ACC112 (cell line): ENCODE results near the gene TMPRSS11D.
A peak's percentile ranks its signal among the peaks of the same experiment; 100 is the strongest.

ENCODE experiments used
- H2AFZ ChIP-seq: fragments of 200-600 bp; sonication (generic); one replicate; pipeline ENCODE4 v1.6.0; 2017; ENCODE audit warnings: antibody characterized with exemption, low read length; ENCODE audit not compliant: unreplicated experiment
- H3K27ac ChIP-seq: fragments of 200-600 bp; sonication (generic); 2 replicates; pipeline ENCODE4 v1.5.1; 2014; ENCODE audit warnings: low read depth, mild to moderate bottlenecking, antibody characterized with exemption, low read length, moderate library complexity
- H3K27me3 ChIP-seq: fragments of 200-600 bp; sonication (generic); 2 replicates; pipeline ENCODE4 v1.6.1; 2014; ENCODE audit warnings: mild to moderate bottlenecking, antibody characterized with exemption, low read length, moderate library complexity, mixed read lengths; ENCODE audit not compliant: insufficient read depth
- H3K36me3 ChIP-seq: fragments of 200-600 bp; sonication (generic); 2 replicates; pipeline ENCODE4 v1.6.1; 2016; ENCODE audit warnings: mild to moderate bottlenecking, antibody characterized with exemption, low read length, moderate library complexity, mixed read lengths; ENCODE audit not compliant: insufficient read depth
- H3K4me1 ChIP-seq: fragments of 200-600 bp; sonication (generic); one replicate; pipeline ENCODE4 v1.6.1; 2016; ENCODE audit warnings: low read length, mixed read lengths; ENCODE audit not compliant: insufficient read depth, unreplicated experiment, control insufficient read depth
- H3K4me3 ChIP-seq: fragments of 200-600 bp; sonication (generic); 2 replicates; pipeline ENCODE4 v1.5.1; 2014; ENCODE audit warnings: mild to moderate bottlenecking, low read depth, low read length
- H3K79me2 ChIP-seq: fragments of 200-600 bp; sonication (generic); one replicate; pipeline ENCODE4 v1.6.0; 2016; ENCODE audit warnings: low read length; ENCODE audit not compliant: control insufficient read depth, unreplicated experiment, insufficient read depth

Gene TMPRSS11D, protein sequence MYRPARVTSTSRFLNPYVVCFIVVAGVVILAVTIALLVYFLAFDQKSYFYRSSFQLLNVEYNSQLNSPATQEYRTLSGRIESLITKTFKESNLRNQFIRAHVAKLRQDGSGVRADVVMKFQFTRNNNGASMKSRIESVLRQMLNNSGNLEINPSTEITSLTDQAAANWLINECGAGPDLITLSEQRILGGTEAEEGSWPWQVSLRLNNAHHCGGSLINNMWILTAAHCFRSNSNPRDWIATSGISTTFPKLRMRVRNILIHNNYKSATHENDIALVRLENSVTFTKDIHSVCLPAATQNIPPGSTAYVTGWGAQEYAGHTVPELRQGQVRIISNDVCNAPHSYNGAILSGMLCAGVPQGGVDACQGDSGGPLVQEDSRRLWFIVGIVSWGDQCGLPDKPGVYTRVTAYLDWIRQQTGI

DNA sequence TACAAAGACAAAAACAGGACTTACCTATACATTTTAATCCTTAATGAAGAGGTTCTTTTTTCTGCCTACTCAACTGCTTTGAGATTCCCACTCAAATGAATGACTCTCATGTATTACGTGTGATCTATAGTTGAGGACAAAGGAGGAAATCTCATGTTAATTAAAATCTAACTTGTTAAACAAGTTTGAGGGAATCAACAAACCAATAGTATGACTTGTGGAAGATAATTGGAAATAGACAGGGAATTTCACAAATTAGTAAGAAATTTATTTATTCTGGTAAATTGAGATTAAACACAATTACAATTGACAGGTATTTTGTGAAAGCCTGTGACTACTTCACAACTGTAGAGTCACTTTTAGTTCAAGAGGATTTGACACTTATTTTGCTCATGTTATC, at the start of gene TMPRSS11D:
TMPRSS11D (minus strand) TSS at position 101 of the 400 bp plus-strand sequence; CDS start at position 32, 69 bp downstream.
- Histone ChIP-seq H3K4me1 (peaks cover 16% of the 10 kb centered on the region), H3K79me2 (no peaks in the 10 kb centered on the region), H3K4me3 (no peak within 1 kb of the TSS), H3K36me3 (no peaks in the 10 kb centered on the region), H3K27me3 (no peaks in the 10 kb centered on the region), H2AFZ (peak within 1 kb of the TSS; percentile 3), H3K27ac (no peak within 1 kb of the TSS)

DNA sequence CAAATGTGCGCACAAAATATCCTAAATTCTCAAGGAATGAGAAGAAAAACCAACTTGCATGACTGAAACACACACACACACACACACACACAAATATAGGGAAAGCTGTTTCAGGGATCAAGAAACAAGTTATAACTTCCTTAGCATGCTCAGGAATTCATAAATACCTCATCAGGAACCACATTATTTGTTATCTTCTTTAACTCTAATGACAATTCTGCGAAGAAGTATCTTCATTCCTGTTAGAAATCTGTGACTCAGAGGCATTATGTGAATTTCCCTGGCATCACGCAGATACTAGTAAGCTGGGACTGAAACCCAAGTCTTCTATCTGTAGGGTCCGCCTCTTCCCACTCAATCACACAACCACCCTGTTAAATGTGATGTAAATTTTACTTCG, 49.2 kb upstream of the TMPRSS11D start:
- no peak overlapping the region for H3K4me3 ChIP-seq
- H3K4me1 ChIP-seq: peaks cover 8% of the 10 kb centered on the region
- H3K79me2 ChIP-seq: no peaks in the 10 kb centered on the region
- H3K27me3 ChIP-seq: peaks cover 45% of the 10 kb centered on the region
- H2AFZ ChIP-seq: no peak overlapping the region
- H3K27ac ChIP-seq: no peak overlapping the region
- no peaks in the 10 kb centered on the region for H3K36me3 ChIP-seq

DNA sequence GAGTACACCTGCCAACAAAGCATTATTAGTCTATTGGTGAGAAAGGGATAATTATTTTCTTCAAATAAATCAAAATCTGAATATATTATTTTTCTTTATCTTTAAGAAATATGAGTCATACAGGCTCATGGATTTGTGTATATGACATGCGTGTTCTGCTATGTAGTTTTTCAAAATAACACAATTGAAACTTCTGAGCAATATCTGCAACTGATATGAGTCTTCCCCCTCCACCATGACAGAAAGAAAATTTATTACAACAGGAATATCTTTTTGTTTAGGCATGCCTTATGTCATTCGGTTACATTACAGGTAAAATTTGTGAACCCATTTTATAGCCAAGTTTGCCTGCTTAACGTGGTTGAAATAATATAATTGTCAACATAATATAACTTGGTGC, 47.5 kb upstream of the TMPRSS11D start:
- H3K27ac ChIP-seq: no peak overlapping the region
- peaks cover 8% of the 10 kb centered on the region for H3K4me1 ChIP-seq
- no peaks in the 10 kb centered on the region for H3K36me3 ChIP-seq
- no peaks in the 10 kb centered on the region for H3K79me2 ChIP-seq
- no peak overlapping the region for H2AFZ ChIP-seq
- H3K27me3 ChIP-seq: peaks cover 46% of the 10 kb centered on the region
- no peak overlapping the region for H3K4me3 ChIP-seq

DNA sequence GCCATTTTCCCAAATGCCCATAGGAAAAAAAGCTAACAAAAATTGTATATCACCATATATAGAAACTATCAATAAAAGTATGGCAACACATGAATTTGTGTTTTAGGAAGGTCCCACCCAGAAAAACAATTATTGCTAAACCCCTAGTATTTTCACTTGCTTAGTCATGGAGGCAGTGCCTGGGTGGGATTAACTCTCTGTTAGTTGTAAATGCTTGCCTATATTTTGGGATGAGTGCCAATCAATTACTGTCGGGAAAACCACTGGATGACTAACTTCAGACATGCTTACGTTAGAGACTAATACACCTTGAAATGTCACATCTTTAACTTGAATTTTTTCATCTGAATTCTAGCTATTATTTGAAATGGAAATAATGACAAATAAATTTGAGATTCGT, 45.6 kb upstream of the TMPRSS11D start:
- Histone ChIP-seq H3K4me1 (peaks cover 8% of the 10 kb centered on the region), H3K79me2 (no peaks in the 10 kb centered on the region), H2AFZ (no peak overlapping the region), H3K4me3 (no peak overlapping the region), H3K36me3 (no peaks in the 10 kb centered on the region), H3K27ac (no peak overlapping the region), H3K27me3 (peaks cover 43% of the 10 kb centered on the region)

DNA sequence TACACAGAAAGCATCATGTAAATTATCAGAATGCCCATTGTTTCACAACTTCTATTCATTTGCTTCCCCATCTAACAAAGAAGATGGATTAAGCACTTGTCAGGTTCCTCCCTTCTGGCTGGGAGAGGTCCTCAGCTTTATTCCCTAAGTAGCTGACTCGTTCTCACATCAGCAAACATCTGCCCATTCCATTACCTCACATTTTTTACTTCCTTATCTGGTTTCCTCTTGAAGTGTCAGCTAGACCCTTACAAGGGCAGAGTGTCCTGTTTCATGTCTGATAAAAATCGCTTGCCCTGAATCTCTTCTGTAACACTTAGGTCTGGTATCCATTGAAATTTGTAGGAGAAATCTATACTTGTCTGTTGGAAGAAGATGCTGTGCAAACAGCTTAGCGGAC, 44.7 kb upstream of the TMPRSS11D start:
- Histone ChIP-seq H3K79me2 (no peaks in the 10 kb centered on the region), H3K36me3 (no peaks in the 10 kb centered on the region), H3K27ac (no peak overlapping the region), H3K4me1 (peaks cover 8% of the 10 kb centered on the region), H2AFZ (no peak overlapping the region), H3K4me3 (no peak overlapping the region), H3K27me3 (peaks cover 34% of the 10 kb centered on the region)

DNA sequence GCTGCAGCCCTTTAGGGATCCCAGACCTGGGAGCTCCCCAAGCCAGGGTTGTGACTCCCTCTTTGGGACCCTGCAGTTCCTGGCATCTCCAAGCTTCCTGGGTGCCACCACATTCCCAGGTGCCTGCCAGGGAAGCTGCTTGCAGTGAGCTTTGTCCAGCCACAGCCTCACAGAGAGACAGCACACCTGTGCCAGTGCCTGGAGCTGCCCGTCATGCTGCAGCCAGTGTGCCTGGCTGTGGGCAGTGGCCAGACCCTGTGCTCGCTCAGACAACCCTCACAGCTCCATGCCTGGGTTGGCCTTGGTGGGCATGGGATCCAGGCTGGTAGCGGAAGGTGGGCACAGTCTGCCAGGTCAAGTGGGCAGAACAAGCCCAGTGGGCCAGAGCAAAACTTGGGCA, 43.4 kb upstream of the TMPRSS11D start:
- Histone ChIP-seq H3K4me1 (peaks cover 8% of the 10 kb centered on the region), H3K4me3 (no peak overlapping the region), H3K79me2 (no peaks in the 10 kb centered on the region), H3K36me3 (no peaks in the 10 kb centered on the region), H3K27me3 (peaks cover 21% of the 10 kb centered on the region; the same call in 1 of the 2 replicates), H3K27ac (no peak overlapping the region), H2AFZ (no peak overlapping the region)

DNA sequence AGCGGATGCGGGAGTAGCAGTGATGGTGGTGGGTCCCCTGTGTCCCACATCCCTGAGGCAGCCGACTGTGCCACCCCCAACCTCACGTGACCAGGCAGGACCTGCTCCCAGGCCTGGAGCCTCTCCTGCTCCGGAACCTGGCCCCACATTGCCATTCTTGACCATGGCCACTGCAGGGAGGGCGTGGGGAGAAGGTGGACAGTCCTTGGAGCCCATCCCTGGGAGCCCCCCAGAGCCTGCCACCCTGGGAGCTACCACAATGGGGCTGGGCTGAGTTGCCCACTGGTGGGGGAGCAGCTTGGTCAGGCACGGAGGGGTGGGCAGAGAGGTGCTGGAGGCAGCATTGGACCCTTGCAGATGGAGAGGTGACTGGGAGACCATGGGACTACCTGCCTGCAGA, 42.7 kb upstream of the TMPRSS11D start:
- no peak overlapping the region for H3K4me3 ChIP-seq
- H3K4me1 ChIP-seq: peaks cover 8% of the 10 kb centered on the region
- no peak overlapping the region for H3K27ac ChIP-seq
- H3K27me3 ChIP-seq: peaks cover 19% of the 10 kb centered on the region; the same call in 1 of the 2 replicates
- H3K79me2 ChIP-seq: no peaks in the 10 kb centered on the region
- H2AFZ ChIP-seq: no peak overlapping the region
- no peaks in the 10 kb centered on the region for H3K36me3 ChIP-seq

DNA sequence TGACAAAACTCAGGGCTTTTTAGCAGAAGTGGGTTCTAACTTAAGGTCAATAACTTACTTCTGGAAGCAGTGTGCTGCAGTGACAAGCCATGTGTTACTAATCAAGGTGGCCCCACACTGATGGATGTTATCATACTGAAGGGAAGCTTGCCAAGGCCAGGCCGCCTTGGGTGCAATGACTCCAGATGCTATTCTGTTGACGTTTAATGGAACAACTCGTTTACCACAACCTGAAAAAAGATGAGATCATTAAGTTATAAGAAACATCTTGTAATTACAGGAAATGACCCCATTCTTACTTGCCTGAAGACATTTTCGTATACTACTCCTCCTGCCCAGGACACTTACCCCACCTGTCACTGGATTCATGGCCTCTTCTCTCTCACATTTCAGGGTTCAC, 38.9 kb upstream of the TMPRSS11D start:
- Histone ChIP-seq H3K27me3 (peaks cover 25% of the 10 kb centered on the region), H3K27ac (no peak overlapping the region), H3K36me3 (no peaks in the 10 kb centered on the region), H3K79me2 (no peaks in the 10 kb centered on the region), H3K4me3 (no peak overlapping the region), H3K4me1 (no peaks in the 10 kb centered on the region), H2AFZ (no peak overlapping the region)

DNA sequence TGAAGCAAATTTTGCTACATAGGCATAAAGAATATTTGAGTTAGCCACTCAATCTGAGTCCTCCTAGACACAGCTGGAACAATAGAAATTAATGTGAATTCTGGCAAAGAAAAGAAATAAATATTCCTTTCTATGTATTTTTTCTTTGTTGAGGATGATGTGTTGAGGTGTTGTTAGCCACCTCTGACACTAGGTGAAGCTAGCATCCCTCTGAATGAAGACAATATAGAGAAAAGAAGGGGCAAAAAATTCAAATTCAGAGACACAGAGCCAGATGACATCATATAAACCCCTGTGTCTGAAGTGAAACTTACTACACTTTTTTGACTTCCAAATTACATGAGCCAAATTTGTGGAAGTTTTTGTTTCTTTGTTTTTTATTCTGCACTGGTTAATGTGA, 34.6 kb upstream of the TMPRSS11D start:
- Histone ChIP-seq H3K79me2 (no peaks in the 10 kb centered on the region), H3K27ac (no peak overlapping the region), H3K36me3 (no peaks in the 10 kb centered on the region), H2AFZ (no peak overlapping the region), H3K4me3 (no peak overlapping the region), H3K4me1 (no peaks in the 10 kb centered on the region), H3K27me3 (peaks cover 21% of the 10 kb centered on the region)

DNA sequence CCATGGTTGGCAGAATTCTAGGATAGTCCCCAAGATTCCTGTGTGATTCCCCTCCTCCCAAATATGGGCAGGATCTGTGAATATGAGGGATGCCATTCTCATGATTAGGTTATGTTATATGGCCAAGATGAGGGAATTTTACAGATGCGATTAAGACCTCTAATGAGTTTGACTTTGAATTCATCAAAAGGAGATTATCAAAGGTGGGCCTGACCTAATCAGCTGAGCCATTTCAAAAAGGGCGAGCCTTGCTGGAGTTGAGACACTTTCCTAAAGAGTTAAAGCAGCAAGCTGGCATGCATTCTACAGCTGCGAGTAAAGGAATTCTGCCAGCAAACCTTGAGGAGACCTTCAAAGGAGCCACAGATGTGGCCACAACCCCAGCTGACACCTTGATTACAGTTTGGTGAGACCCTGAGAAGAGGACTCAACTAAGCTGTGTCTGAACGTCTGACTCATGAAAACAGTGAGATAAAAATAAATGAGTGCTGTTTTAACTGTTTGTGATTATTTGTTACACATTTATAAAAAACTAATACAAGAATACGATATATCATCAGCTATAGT, 31.7 kb upstream of the TMPRSS11D start:
- H3K4me3 ChIP-seq: no peak overlapping the region
- peaks cover 36% of the 10 kb centered on the region for H3K27me3 ChIP-seq
- H3K27ac ChIP-seq: no peak overlapping the region
- no peak overlapping the region for H2AFZ ChIP-seq
- no peaks in the 10 kb centered on the region for H3K4me1 ChIP-seq
- no peaks in the 10 kb centered on the region for H3K79me2 ChIP-seq
- no peaks in the 10 kb centered on the region for H3K36me3 ChIP-seq

DNA sequence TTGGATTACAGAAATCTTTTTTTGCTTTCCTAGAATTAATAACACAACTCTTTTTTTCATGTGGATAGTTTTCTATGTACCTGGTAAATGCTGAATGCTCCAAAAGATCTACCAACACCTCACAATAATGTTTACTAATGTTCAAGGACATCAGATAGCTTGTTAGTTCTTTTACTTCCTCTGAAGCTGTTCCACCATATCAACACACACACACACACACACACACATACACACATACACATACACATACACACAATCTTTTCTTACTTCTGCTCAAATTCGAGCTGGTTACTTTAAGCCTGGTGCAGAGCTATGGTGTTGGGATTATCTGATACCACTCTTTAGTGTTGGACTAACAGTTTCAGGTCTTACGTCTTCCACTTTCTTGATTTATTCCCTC, 28.3 kb upstream of the TMPRSS11D start:
- Histone ChIP-seq H2AFZ (no peak overlapping the region), H3K4me3 (no peak overlapping the region), H3K27me3 (peaks cover 23% of the 10 kb centered on the region)

More for the DNA sequence above, 28.3 kb upstream of the TMPRSS11D start:
- no peaks in the 10 kb centered on the region for H3K36me3 ChIP-seq
- no peak overlapping the region for H3K27ac ChIP-seq
- no peaks in the 10 kb centered on the region for H3K4me1 ChIP-seq
- H3K79me2 ChIP-seq: no peaks in the 10 kb centered on the region
